ENCODE results near the gene ZNF319. TPM values are rescaled to one million over a fixed set of nuclear protein-coding genes. Genes with fewer than 3 reads are reported as not detected.

The ZNF319 gene
- total and polyA plus RNA-seq, 2 experiments from 2014 or later, result 1.7 to 10.0 TPM

DNA sequence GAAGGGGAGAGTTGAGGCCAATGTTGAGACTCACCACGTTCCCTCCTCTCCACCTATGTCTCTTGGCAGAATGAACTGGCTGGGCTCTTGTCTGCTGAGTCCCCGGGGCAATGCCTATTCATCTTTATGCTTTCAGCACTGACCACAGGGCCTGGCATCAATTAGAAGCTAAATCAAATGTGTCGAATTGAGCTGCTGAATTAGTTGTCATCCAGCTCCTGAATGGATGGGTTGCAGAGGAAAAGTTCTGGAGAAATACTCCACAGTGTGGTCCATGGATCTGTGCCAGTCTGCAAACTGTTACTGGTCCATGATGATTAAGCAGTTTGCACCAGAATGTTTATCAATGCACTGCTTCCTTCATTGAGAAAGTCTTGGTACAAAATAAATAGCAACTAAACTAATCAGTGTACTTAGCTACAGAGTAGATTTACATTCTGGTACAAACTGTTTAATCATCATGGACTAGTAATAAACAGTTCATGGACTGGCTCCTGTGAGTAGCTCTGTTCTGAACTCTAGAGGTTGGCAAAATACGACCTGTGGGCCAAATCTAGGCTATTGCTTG is 34.2 kb downstream of the ZNF319 start:
- H3K9me3 Mint-ChIP-seq, result no peaks in the 10 kb centered on the region
- H3F3A ChIP-seq (replicated peaks; ENCODE audit: low read depth), result 0 out of 2 replicates have a peak, but pooled peaks cover 2% of the 10 kb centered on the region
- H3K79me2 ChIP-seq (replicated peaks; ENCODE audit: insufficient read depth), result no peaks in the 10 kb centered on the region
- H3K4me2 ChIP-seq, result no peak overlapping the region
- no peaks in the 10 kb centered on the region for H3K27me3 ChIP-seq (ENCODE audit: insufficient read depth)
- no peaks in the 10 kb centered on the region for H3K9me2 ChIP-seq (ENCODE audit: insufficient read depth)
- no peaks in the 10 kb centered on the region for H3K36me3 Mint-ChIP-seq (ENCODE audit: low read depth)
- peaks cover 3% of the 10 kb centered on the region; the same call in 2 of the 3 replicates for H3K4me1 Mint-ChIP-seq
- H3K27ac Mint-ChIP-seq, result no peak overlapping the region
- H3K4me1 ChIP-seq (ENCODE audit: insufficient read depth), result no peaks in the 10 kb centered on the region
- H3K4me3 ChIP-seq, result no peak overlapping the region
- H3K4me3 Mint-ChIP-seq, result no peak overlapping the region
- no peak for DNase-seq (ENCODE audit: low spot score)
- H3K27ac ChIP-seq (ENCODE audit: low read depth), result no peak overlapping the region
- TF ChIP-seq JUNB (IDR thresholded peaks at IDR 0.05; ENCODE audit: unreplicated experiment), result no peak
- no peak for TF ChIP-seq ZNF331 (CRISPR knock-in tag; IDR thresholded peaks at IDR 0.05; ENCODE audit: low read depth)
- TF ChIP-seq POLR2AphosphoS5 (IDR thresholded peaks at IDR 0.05; ENCODE audit: low read depth), result no peak
- TF ChIP-seq, protein P1, sequence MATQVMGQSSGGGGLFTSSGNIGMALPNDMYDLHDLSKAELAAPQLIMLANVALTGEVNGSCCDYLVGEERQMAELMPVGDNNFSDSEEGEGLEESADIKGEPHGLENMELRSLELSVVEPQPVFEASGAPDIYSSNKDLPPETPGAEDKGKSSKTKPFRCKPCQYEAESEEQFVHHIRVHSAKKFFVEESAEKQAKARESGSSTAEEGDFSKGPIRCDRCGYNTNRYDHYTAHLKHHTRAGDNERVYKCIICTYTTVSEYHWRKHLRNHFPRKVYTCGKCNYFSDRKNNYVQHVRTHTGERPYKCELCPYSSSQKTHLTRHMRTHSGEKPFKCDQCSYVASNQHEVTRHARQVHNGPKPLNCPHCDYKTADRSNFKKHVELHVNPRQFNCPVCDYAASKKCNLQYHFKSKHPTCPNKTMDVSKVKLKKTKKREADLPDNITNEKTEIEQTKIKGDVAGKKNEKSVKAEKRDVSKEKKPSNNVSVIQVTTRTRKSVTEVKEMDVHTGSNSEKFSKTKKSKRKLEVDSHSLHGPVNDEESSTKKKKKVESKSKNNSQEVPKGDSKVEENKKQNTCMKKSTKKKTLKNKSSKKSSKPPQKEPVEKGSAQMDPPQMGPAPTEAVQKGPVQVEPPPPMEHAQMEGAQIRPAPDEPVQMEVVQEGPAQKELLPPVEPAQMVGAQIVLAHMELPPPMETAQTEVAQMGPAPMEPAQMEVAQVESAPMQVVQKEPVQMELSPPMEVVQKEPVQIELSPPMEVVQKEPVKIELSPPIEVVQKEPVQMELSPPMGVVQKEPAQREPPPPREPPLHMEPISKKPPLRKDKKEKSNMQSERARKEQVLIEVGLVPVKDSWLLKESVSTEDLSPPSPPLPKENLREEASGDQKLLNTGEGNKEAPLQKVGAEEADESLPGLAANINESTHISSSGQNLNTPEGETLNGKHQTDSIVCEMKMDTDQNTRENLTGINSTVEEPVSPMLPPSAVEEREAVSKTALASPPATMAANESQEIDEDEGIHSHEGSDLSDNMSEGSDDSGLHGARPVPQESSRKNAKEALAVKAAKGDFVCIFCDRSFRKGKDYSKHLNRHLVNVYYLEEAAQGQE (IDR thresholded peaks at IDR 0.05; ENCODE audit: unreplicated experiment), result no peak
- TF ChIP-seq, protein P2, sequence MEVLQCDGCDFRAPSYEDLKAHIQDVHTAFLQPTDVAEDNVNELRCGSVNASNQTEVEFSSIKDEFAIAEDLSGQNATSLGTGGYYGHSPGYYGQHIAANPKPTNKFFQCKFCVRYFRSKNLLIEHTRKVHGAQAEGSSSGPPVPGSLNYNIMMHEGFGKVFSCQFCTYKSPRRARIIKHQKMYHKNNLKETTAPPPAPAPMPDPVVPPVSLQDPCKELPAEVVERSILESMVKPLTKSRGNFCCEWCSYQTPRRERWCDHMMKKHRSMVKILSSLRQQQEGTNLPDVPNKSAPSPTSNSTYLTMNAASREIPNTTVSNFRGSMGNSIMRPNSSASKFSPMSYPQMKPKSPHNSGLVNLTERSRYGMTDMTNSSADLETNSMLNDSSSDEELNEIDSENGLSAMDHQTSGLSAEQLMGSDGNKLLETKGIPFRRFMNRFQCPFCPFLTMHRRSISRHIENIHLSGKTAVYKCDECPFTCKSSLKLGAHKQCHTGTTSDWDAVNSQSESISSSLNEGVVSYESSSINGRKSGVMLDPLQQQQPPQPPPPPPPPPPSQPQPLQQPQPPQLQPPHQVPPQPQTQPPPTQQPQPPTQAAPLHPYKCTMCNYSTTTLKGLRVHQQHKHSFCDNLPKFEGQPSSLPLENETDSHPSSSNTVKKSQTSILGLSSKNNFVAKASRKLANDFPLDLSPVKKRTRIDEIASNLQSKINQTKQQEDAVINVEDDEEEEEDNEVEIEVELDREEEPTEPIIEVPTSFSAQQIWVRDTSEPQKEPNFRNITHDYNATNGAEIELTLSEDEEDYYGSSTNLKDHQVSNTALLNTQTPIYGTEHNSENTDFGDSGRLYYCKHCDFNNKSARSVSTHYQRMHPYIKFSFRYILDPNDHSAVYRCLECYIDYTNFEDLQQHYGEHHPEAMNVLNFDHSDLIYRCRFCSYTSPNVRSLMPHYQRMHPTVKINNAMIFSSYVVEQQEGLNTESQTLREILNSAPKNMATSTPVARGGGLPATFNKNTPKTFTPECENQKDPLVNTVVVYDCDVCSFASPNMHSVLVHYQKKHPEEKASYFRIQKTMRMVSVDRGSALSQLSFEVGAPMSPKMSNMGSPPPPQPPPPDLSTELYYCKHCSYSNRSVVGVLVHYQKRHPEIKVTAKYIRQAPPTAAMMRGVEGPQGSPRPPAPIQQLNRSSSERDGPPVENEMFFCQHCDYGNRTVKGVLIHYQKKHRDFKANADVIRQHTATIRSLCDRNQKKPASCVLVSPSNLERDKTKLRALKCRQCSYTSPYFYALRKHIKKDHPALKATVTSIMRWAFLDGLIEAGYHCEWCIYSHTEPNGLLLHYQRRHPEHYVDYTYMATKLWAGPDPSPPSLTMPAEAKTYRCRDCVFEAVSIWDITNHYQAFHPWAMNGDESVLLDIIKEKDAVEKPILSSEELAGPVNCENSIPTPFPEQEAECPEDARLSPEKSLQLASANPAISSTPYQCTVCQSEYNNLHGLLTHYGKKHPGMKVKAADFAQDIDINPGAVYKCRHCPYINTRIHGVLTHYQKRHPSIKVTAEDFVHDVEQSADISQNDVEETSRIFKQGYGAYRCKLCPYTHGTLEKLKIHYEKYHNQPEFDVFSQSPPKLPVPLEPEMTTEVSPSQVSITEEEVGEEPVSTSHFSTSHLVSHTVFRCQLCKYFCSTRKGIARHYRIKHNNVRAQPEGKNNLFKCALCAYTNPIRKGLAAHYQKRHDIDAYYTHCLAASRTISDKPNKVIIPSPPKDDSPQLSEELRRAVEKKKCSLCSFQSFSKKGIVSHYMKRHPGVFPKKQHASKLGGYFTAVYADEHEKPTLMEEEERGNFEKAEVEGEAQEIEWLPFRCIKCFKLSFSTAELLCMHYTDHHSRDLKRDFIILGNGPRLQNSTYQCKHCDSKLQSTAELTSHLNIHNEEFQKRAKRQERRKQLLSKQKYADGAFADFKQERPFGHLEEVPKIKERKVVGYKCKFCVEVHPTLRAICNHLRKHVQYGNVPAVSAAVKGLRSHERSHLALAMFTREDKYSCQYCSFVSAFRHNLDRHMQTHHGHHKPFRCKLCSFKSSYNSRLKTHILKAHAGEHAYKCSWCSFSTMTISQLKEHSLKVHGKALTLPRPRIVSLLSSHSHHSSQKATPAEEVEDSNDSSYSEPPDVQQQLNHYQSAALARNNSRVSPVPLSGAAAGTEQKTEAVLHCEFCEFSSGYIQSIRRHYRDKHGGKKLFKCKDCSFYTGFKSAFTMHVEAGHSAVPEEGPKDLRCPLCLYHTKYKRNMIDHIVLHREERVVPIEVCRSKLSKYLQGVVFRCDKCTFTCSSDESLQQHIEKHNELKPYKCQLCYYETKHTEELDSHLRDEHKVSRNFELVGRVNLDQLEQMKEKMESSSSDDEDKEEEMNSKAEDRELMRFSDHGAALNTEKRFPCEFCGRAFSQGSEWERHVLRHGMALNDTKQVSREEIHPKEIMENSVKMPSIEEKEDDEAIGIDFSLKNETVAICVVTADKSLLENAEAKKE (CRISPR knock-in tag; IDR thresholded peaks at IDR 0.05), result no peak
- TF ChIP-seq, protein P3, sequence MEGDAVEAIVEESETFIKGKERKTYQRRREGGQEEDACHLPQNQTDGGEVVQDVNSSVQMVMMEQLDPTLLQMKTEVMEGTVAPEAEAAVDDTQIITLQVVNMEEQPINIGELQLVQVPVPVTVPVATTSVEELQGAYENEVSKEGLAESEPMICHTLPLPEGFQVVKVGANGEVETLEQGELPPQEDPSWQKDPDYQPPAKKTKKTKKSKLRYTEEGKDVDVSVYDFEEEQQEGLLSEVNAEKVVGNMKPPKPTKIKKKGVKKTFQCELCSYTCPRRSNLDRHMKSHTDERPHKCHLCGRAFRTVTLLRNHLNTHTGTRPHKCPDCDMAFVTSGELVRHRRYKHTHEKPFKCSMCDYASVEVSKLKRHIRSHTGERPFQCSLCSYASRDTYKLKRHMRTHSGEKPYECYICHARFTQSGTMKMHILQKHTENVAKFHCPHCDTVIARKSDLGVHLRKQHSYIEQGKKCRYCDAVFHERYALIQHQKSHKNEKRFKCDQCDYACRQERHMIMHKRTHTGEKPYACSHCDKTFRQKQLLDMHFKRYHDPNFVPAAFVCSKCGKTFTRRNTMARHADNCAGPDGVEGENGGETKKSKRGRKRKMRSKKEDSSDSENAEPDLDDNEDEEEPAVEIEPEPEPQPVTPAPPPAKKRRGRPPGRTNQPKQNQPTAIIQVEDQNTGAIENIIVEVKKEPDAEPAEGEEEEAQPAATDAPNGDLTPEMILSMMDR (conservative IDR thresholded peaks at IDR 0.05; ENCODE audit: low read depth in 2 of 2), result no peak
- no peak for TF ChIP-seq ZNF114 (CRISPR knock-in tag; IDR thresholded peaks at IDR 0.05)
- TF ChIP-seq STAT1 (IDR thresholded peaks at IDR 0.05; ENCODE audit: unreplicated experiment), result no peak
- TF ChIP-seq CREB1 (CRISPR knock-in tag; IDR thresholded peaks at IDR 0.05; ENCODE audit: low read depth), result no peak
- TF ChIP-seq, protein P4, sequence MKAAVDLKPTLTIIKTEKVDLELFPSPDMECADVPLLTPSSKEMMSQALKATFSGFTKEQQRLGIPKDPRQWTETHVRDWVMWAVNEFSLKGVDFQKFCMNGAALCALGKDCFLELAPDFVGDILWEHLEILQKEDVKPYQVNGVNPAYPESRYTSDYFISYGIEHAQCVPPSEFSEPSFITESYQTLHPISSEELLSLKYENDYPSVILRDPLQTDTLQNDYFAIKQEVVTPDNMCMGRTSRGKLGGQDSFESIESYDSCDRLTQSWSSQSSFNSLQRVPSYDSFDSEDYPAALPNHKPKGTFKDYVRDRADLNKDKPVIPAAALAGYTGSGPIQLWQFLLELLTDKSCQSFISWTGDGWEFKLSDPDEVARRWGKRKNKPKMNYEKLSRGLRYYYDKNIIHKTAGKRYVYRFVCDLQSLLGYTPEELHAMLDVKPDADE (IDR thresholded peaks at IDR 0.05), result no peak
- TF ChIP-seq EZH2 (IDR thresholded peaks at IDR 0.05; ENCODE audit: low read depth, unreplicated experiment), result no peak
- TF ChIP-seq NANOG (IDR thresholded peaks at IDR 0.05; ENCODE audit: borderline replicate concordance), result no peak
- TF ChIP-seq EZH2phosphoT487 (IDR thresholded peaks at IDR 0.05; ENCODE audit: unreplicated experiment), result no peak
- no peaks in the 10 kb centered on the region for H3K36me3 ChIP-seq (ENCODE audit: insufficient read depth)
- H2AFZ ChIP-seq, result no peak overlapping the region
- peaks cover 7% of the 10 kb centered on the region for H3K27me3 Mint-ChIP-seq (ENCODE audit: insufficient read depth, low read depth, poor library complexity)
- no peak for ATAC-seq
- no peaks in the 10 kb centered on the region for H4K20me1 ChIP-seq (replicated peaks; ENCODE audit: insufficient read depth)
